Cardiac muscle cell (in vitro differentiated cells and primary cell): ENCODE results near the gene FPR1. TPM values are rescaled to one million over a fixed set of nuclear protein-coding genes. Genes with fewer than 3 reads are reported as not detected.

Source experiments
- DNase-seq, 2 donors: peaks; one replicate each; pipeline versions ENCODE4 v3.0.0 to v3.0.0-alpha.2; 2010 to 2017; ENCODE audit warnings: low read depth in 1 of 2, low spot score in 1 of 2
- H3K27ac ChIP-seq: fragments of 200-600 bp; sonication (generic); 2 replicates; pipeline ENCODE4 v1.5.1; 2016
- H3K27me3 ChIP-seq: fragments of 200-600 bp; sonication (generic); 2 replicates; pipeline ENCODE4 v1.6.0; 2016; ENCODE audit warnings: control low read depth
- H3K36me3 ChIP-seq: fragments of 200-600 bp; sonication (generic); 2 replicates; pipeline ENCODE4 v1.5.1; 2016; ENCODE audit warnings: control low read depth
- H3K4me1 ChIP-seq: fragments of 200-600 bp; sonication (generic); 2 replicates; pipeline ENCODE4 v1.8.1; 2017; ENCODE audit warnings: low read depth, mild to moderate bottlenecking, mixed run types
- H3K4me3 ChIP-seq: fragments of 200-600 bp; sonication (generic); 2 replicates; pipeline ENCODE4 v1.5.1; 2016; ENCODE audit warnings: mild to moderate bottlenecking
- H3K9me3 ChIP-seq: fragments of 200-600 bp; sonication (generic); 2 replicates; pipeline ENCODE4 v1.5.1; 2017; ENCODE audit warnings: low read depth, mild to moderate bottlenecking, control low read depth
- CTCF ChIP-seq: IDR thresholded peaks from 2 replicates; pipeline ENCODE4 v1.5.1; 2012; ENCODE audit warnings: low read depth, mild to moderate bottlenecking, low read length
- polyA plus RNA-seq: library from polyadenylated mRNA; unstranded; fragments of >200 nt; fragmentation: Nextera tagmentation; extraction: Ambion mirVana; gene quantifications from 2 replicates; pipeline ENCODE4 v1.2.1, GENCODE V29; 2016
- total RNA-seq: library from RNA; depleted of rRNA; stranded (reverse); fragments of >200 nt; gene quantifications from 2 replicates; pipeline ENCODE4 v1.2.3, GENCODE V29; 2016

Gene FPR1
- total and polyA plus RNA-seq, 2 experiments from 2014 or later: not detected

- Histone ChIP-seq H3K36me3 (peaks cover 13% of the 10 kb centered on the region), H3K9me3 (no peaks in the 10 kb centered on the region), H3K4me3 (no peak overlapping the region), H3K4me1 (no peaks in the 10 kb centered on the region), H3K27ac (no peak overlapping the region), H3K27me3 (no peaks in the 10 kb centered on the region)
- TF ChIP-seq CTCF: no peak
- DNase-seq: no peak
These were observed 42.1 kb downstream of the FPR1 start for GRCh38 chr19:51709575-51709974.

GRCh38 chr19:51708811-51709210 lies 42.9 kb downstream of the FPR1 start:
- no peaks in the 10 kb centered on the region for H3K9me3 ChIP-seq
- no peak for DNase-seq
- H3K4me3 ChIP-seq: no peak overlapping the region
- H3K4me1 ChIP-seq: no peaks in the 10 kb centered on the region
- peaks cover 13% of the 10 kb centered on the region for H3K36me3 ChIP-seq
- H3K27me3 ChIP-seq: no peaks in the 10 kb centered on the region
- no peak overlapping the region for H3K27ac ChIP-seq
- TF ChIP-seq CTCF: no peak

- Histone ChIP-seq H3K9me3 (no peaks in the 10 kb centered on the region), H3K4me3 (no peak overlapping the region), H3K27ac (no peak overlapping the region), H3K27me3 (no peaks in the 10 kb centered on the region), H3K36me3 (peaks cover 13% of the 10 kb centered on the region), H3K4me1 (peaks cover 4% of the 10 kb centered on the region)
- no peak for TF ChIP-seq CTCF
- DNase-seq: no peak
These were observed 44.8 kb downstream of the FPR1 start for GRCh38 chr19:51706885-51707284.

- H3K36me3 ChIP-seq: peaks cover 13% of the 10 kb centered on the region
These were observed 45.4 kb downstream of the FPR1 start for GRCh38 chr19:51706296-51706695.

GRCh38 chr19:51704626-51705025 lies 47.1 kb downstream of the FPR1 start:
- Histone ChIP-seq H3K4me1 (peaks cover 12% of the 10 kb centered on the region), H3K27me3 (no peaks in the 10 kb centered on the region), H3K27ac (peak overlapping the region; percentile 84), H3K9me3 (no peaks in the 10 kb centered on the region), H3K36me3 (peaks cover 13% of the 10 kb centered on the region), H3K4me3 (peak overlapping the region; percentile 41)
- no peak for TF ChIP-seq CTCF
- no peak for DNase-seq

More at GRCh38 chr19:51706296-51706695, 45.4 kb downstream of the FPR1 start:
- Histone ChIP-seq H3K27ac (no peak overlapping the region), H3K4me1 (peaks cover 10% of the 10 kb centered on the region), H3K9me3 (no peaks in the 10 kb centered on the region), H3K27me3 (no peaks in the 10 kb centered on the region), H3K4me3 (no peak overlapping the region)
- no peak for DNase-seq
- no peak for TF ChIP-seq CTCF
